Stimulated activated effector memory CD8-positive, alpha-beta T cell treated with anti-CD3 and anti-CD28 coated beads, Interleukin-12 subunit alpha, Interleukin-12 subunit beta, amount 100 ng/mL, for 72 hours (primary cell): Measurements from ENCODE around the gene PALMD.

Source experiments
- ATAC-seq: fragments of 150-1000 bp; cut with Tn5 transposase; 2 replicates; pipeline ENCODE4 v1.10.0; 2021
- DNase-seq, 2 donors: peaks; one replicate each; pipeline ENCODE4 v3.0.0; 2021 to 2022; ENCODE audit warnings: low spot score in 2 of 2
- H3K27ac Mint-ChIP-seq: one replicate; pipeline ENCODE4 v1.8.0; 2022; ENCODE audit warnings: mild to moderate bottlenecking, mixed read lengths
- H3K36me3 Mint-ChIP-seq: one replicate; pipeline ENCODE4 v1.8.0; 2022; ENCODE audit warnings: mild to moderate bottlenecking, mixed read lengths
- H3K4me1 Mint-ChIP-seq: one replicate; pipeline ENCODE4 v1.8.0; 2022; ENCODE audit warnings: mixed read lengths
- H3K4me3 Mint-ChIP-seq: one replicate; pipeline ENCODE4 v1.8.0; 2022; ENCODE audit warnings: mild to moderate bottlenecking, mixed read lengths
- H3K9me3 Mint-ChIP-seq: one replicate; pipeline ENCODE4 v1.8.0; 2022; ENCODE audit warnings: mixed read lengths

The PALMD gene

DNA sequence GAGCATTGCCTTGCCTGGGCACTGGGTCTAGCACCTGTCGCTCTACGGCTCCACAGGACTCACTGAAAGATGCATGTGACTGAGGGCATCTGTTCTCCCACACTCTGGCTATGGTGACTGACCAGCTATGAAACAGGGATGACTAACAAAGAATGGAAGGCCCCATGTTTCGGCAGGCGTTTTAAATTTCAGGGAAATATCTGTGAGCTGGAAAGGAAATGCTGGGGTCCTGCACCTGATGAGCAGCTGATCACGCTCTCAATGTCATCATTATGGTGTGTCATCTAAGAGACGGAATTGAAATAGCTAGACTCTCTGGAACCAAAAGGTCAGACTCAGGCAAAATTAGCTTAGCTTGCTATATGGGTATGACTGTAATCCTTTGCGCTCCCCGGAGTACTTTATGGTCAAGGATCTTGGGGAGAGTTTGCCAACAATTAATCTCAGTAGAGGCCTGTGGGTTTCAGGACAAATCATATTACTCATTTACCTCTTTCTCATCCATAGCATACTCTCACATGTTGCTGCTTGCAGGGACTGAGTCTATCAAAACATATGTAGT lies 24.5 kb upstream of the PALMD start:
- H3K4me1 Mint-ChIP-seq: no peaks in the 10 kb centered on the region
- no peaks in the 10 kb centered on the region for H3K36me3 Mint-ChIP-seq
- ATAC-seq (peak; percentile 35), DNase-seq (no peak)
- H3K4me3 Mint-ChIP-seq: no peak overlapping the region
- no peak overlapping the region for H3K27ac Mint-ChIP-seq
- H3K9me3 Mint-ChIP-seq: no peaks in the 10 kb centered on the region

DNA sequence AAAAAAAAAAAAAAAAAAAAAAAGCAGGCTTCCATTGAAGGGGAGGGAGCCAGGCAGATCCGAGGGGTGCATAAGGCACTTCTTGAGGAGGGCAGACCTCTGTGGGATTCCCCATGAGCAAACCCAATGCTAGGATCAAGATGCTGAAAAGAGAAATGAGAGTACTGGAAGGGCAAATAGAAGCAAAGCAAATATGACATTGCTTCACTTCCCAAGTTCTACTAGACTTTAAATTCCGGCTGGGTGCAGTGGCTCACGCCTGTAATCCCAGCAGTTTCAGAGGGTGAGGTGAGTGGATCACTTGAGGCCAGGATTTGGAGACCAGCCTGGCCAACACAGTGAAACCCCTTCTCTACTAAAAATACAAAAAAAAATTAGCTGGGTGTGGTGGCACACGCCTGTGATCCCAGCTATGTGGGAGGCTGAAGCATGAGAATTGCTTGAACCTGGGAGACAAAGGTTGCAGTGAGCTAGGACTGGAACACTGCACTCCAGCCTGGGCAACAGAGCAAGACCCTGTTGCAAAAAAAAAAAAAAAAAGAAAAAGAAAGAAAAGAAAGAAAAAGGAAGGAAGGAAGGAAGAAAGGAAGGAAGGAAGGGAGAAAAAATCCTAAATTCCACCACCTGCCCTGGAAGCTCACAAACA lies 23.1 kb upstream of the PALMD start:
- Mint-ChIP-seq H3K4me3 (no peak overlapping the region), H3K27ac (no peak overlapping the region), H3K4me1 (no peaks in the 10 kb centered on the region), H3K9me3 (no peaks in the 10 kb centered on the region), H3K36me3 (no peaks in the 10 kb centered on the region)
- no peak for DNase-seq
- ATAC-seq: no peak

DNA sequence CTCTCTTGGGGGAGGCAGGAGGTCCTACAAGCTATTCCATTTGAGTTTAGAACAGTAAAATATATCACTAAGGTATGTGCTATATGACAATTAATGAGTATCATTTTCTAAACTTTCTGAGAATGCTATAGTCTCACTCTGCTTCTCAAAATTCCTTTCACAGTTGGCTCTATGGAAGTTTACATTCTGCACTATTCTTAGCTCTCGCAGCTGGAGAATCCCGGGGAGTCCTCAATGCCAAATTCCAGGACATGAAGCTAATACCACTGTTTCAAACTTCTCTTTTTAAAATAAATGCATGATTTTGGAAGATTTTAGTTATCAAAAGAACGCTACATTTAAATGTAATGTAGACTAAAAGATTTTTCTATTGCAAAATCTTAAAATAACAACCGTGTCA lies 22.4 kb upstream of the PALMD start:
- Mint-ChIP-seq H3K36me3 (no peaks in the 10 kb centered on the region), H3K9me3 (no peaks in the 10 kb centered on the region), H3K27ac (no peak overlapping the region), H3K4me1 (no peaks in the 10 kb centered on the region), H3K4me3 (no peak overlapping the region)
- no peak for DNase-seq
- no peak for ATAC-seq

DNA sequence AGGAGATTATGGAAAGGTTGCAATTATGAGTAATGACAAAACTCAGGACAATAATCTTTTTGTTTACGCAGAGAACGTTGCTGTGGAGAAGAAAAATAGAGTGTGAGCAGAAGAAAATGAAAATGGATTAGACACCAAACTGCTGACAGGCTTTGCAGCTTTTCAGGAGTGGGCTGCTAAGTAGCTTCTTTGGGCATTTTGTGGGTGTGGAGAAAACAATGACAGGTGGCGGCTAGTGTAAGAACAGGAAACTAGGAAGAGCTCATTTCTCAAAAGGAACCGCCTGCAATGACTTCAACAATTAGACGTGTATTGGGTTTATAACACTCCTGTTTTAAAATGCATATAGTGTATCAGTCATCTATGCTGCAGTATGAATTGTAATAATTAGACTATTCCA lies 18.3 kb upstream of the PALMD start:
- no peaks in the 10 kb centered on the region for H3K9me3 Mint-ChIP-seq
- no peaks in the 10 kb centered on the region for H3K36me3 Mint-ChIP-seq
- no peak for DNase-seq

DNA sequence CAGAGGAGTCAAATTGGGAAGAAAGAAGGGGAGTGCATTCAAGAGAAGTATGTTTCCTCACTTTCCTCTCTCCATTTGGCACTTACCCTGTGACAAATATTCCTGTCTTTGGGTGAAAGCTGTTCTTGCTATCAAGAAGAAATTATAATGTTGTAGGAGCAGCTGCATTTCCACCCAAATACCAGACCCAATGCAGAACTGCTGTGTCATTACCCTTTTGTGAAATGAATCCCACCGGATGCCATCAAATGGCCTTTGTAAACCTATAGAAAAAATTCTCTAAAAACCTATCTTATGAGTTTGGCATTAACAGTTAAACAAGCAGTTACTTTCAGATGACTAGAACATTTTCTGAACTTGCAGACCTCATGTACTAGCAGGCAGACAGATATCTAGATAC lies 16.7 kb upstream of the PALMD start:
- no peak overlapping the region for H3K4me3 Mint-ChIP-seq
- no peaks in the 10 kb centered on the region for H3K36me3 Mint-ChIP-seq
- DNase-seq (no peak), ATAC-seq (no peak)
- H3K9me3 Mint-ChIP-seq: no peaks in the 10 kb centered on the region
- no peak overlapping the region for H3K27ac Mint-ChIP-seq
- no peaks in the 10 kb centered on the region for H3K4me1 Mint-ChIP-seq

More for the DNA sequence above, 18.3 kb upstream of the PALMD start:
- Mint-ChIP-seq H3K27ac (no peak overlapping the region), H3K4me1 (no peaks in the 10 kb centered on the region), H3K4me3 (no peak overlapping the region)
- ATAC-seq: no peak

DNA sequence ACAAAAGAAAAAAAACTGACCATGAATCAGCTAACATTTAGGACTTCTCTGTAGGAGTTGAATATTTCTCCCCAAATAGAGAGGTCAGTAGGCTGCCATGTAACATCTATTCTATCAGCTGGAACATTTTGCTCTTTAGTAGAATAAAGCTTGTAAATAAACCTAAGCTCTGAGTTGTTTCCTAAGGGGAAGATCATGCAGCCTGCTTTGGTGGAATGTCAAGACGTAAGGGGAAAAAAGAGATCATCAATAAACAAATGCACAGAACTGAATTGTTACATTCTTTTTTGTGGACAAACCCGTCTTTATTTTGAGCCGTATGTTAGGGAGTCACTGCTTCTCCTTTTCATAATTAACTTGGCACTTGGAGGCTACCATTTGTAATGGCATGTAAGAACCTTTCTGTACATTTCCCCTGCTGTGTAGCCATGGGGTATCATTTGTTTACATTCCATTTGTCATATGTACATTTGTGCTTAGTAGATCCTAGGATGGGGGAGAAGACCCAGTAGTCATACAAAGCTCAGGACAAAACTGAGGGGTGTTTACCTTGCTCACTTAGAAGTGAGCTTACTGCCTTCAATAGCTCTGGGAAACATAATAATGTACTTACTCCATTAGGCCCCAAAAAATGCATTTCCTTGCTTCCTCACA lies 10.8 kb upstream of the PALMD start:
- no peaks in the 10 kb centered on the region for H3K4me1 Mint-ChIP-seq
- no peak overlapping the region for H3K4me3 Mint-ChIP-seq
- ATAC-seq (no peak), DNase-seq (no peak)
- H3K9me3 Mint-ChIP-seq: no peaks in the 10 kb centered on the region
- no peak overlapping the region for H3K27ac Mint-ChIP-seq
- H3K36me3 Mint-ChIP-seq: no peaks in the 10 kb centered on the region

DNA sequence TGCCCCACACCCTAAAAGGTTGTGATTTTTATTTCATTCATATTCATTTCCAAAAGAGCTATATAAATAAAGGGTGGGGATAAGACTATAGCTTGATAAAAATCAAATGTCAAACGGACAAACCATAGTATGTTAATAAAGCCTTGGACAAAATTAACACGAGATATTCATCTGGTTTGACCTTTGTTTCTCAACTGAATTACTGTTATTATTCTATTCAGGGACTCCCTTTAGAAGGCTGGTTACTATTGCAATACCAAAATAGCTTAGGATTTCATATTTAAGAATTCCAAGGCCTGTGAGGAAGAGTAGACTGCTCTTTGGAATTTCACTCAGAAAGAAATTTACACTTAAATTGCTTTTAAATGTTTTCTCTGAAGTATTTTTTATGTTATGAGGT lies 10.2 kb upstream of the PALMD start:
- no peaks in the 10 kb centered on the region for H3K36me3 Mint-ChIP-seq
- no peak for DNase-seq
- no peak overlapping the region for H3K27ac Mint-ChIP-seq
- no peaks in the 10 kb centered on the region for H3K9me3 Mint-ChIP-seq
- H3K4me1 Mint-ChIP-seq: no peaks in the 10 kb centered on the region
- ATAC-seq: no peak
- no peak overlapping the region for H3K4me3 Mint-ChIP-seq

DNA sequence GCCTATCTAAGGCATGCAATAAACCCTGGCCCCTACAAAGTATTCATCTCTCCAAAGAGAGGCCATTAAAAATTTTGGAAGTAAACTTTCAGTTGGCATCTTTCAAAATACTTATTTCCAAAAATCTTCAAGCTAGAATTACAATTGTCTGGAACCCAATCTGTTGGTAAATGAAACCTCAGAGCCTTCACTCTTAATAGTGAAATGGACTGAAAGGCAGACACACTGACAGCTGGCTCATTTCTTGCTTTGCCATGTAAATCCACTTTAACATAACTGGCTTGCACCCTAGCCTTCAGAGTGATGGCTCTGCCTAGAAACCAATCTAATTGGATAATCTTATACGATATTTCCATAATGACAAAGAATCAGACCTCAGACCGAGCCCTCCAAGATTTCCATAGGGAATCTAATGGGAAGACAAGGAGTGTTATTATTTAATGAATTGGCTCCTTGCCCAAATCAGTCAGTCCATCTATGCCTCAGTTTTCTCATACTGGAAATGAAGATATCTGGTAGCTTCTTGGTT lies 9.2 kb upstream of the PALMD start:
- H3K4me1 Mint-ChIP-seq: no peaks in the 10 kb centered on the region
- no peak for ATAC-seq
- no peak overlapping the region for H3K27ac Mint-ChIP-seq
- no peak overlapping the region for H3K4me3 Mint-ChIP-seq
- no peaks in the 10 kb centered on the region for H3K36me3 Mint-ChIP-seq
- DNase-seq: no peak
- H3K9me3 Mint-ChIP-seq: no peaks in the 10 kb centered on the region

DNA sequence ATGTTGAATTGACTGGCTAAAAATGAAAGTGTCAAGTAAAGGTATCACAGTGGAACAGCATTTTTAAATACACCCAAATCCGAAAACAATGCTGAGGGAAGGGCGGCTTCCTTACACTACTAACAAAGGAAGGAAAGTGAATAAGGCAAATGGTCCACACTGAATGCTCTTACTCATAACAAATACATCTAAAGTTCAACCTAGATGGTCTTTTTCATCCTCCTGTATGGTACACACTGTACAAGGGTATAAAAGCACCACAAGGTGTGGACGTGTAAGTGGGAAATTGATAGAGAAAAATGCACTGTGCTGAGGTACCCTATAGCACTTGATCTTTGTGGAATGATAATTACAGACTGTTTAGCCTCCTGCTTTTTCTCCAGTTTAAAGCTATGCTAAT lies 7.1 kb upstream of the PALMD start:
- H3K27ac Mint-ChIP-seq: no peak overlapping the region
- no peaks in the 10 kb centered on the region for H3K36me3 Mint-ChIP-seq
- no peaks in the 10 kb centered on the region for H3K9me3 Mint-ChIP-seq
- no peak for ATAC-seq
- DNase-seq: no peak
- no peaks in the 10 kb centered on the region for H3K4me1 Mint-ChIP-seq
- no peak overlapping the region for H3K4me3 Mint-ChIP-seq

DNA sequence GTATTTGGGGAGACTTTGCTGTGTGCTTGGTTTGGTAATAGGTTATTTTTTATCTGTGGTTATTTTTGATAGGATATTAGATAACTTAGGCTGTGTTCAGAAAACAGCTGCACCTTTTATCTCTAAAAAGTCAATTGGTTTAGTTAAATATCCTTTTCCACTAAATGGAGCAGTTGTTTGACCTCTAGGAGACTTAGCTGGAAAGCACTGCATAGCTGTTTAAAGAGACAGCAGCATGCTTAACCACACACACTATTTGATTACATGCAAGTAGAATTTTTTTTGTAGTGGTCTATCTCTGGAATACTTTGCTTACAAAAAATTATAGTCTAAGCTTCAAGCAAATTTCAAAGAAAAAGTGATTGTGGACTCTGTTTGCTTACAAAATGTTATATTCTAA lies 6.5 kb upstream of the PALMD start:
- no peak for DNase-seq
- Mint-ChIP-seq H3K4me1 (no peaks in the 10 kb centered on the region), H3K36me3 (no peaks in the 10 kb centered on the region), H3K4me3 (no peak overlapping the region), H3K9me3 (no peaks in the 10 kb centered on the region), H3K27ac (no peak overlapping the region)
- no peak for ATAC-seq

DNA sequence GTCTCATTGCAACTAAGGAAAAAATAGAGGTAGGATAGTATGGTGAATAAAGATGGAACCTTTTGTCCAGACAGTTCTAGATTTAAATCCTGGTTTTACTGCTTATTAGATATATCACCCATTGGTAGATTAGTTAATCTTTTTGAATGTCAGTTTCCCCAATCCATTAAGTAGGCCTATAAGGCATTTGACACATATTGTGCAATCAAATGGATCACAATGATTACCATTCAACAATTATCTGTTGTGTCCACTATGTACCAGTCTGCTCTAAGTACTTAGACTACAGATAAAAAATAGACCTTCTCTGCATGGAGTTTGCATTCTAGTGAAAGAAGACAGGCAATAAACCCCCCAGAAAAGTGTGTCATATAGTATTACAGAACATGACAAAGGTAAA lies 6.0 kb upstream of the PALMD start:
- H3K36me3 Mint-ChIP-seq: no peaks in the 10 kb centered on the region
- DNase-seq (no peak), ATAC-seq (no peak)
- H3K4me3 Mint-ChIP-seq: no peak overlapping the region
- H3K4me1 Mint-ChIP-seq: no peaks in the 10 kb centered on the region
- no peak overlapping the region for H3K27ac Mint-ChIP-seq
- H3K9me3 Mint-ChIP-seq: no peaks in the 10 kb centered on the region

DNA sequence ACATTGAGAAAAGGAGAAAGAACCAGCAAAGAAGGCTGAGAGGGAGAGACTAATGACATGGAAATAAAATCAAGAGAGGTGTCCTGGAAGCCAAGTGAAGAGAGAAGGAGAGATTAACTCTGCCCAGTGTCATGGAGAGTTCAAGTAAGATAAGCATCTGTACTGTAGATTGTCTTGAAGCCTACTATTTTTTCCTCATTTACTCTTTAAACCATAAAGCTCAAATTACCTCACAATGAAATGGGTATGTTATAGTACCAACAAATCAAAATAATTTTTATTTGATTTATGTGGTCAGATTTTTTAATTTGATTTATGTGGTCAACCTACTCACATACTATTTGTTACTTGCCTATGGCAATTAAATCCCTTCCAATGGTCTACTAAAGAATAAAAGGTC lies 5.2 kb upstream of the PALMD start:
- ATAC-seq (no peak), DNase-seq (no peak)
- no peaks in the 10 kb centered on the region for H3K9me3 Mint-ChIP-seq
- H3K36me3 Mint-ChIP-seq: no peaks in the 10 kb centered on the region
- H3K4me1 Mint-ChIP-seq: no peaks in the 10 kb centered on the region
- no peak overlapping the region for H3K4me3 Mint-ChIP-seq
- no peak overlapping the region for H3K27ac Mint-ChIP-seq

DNA sequence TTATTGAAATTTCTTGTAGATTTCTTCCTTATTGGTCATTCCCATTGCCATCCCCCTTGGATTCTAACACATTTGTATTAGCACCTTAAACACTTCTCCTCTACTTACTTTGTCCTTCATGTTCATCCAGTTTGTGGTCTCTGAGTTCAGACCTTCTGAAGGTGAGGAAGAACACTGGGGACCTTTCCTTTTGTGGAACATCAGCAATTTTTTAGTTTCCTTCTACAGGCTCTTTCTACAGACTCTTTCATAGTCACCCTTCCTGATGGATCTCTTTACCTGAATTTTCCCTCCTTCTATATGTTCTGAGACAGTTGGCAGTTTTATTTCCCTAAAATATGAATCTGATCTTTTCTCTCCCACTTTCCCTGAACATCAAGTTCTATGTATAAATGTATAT lies 4.4 kb upstream of the PALMD start:
- no peak overlapping the region for H3K27ac Mint-ChIP-seq
- H3K9me3 Mint-ChIP-seq: no peaks in the 10 kb centered on the region
- no peak overlapping the region for H3K4me3 Mint-ChIP-seq
- ATAC-seq (no peak), DNase-seq (no peak)
- H3K4me1 Mint-ChIP-seq: no peaks in the 10 kb centered on the region
- no peaks in the 10 kb centered on the region for H3K36me3 Mint-ChIP-seq

DNA sequence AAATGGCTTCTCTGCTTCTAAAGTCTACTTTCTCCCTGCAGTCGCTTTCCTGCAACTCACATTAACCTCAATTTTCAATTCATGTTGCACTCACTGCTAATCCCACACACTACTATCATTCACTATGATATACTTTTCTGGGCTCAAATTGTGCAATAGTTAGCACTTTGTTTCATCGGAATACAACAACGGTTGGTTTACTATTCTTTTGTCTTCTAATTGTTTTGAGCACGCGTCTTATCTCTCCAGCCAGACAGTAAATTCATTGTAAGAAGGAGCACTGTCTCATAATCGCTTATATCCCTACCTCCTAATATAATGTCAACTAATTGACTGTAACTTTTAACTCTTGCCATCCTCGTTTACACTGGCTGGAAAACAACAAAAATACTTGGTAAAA lies 3.9 kb upstream of the PALMD start:
- ATAC-seq (no peak), DNase-seq (no peak)
- Mint-ChIP-seq H3K9me3 (no peaks in the 10 kb centered on the region), H3K36me3 (no peaks in the 10 kb centered on the region), H3K4me1 (no peaks in the 10 kb centered on the region), H3K4me3 (no peak overlapping the region), H3K27ac (no peak overlapping the region)

DNA sequence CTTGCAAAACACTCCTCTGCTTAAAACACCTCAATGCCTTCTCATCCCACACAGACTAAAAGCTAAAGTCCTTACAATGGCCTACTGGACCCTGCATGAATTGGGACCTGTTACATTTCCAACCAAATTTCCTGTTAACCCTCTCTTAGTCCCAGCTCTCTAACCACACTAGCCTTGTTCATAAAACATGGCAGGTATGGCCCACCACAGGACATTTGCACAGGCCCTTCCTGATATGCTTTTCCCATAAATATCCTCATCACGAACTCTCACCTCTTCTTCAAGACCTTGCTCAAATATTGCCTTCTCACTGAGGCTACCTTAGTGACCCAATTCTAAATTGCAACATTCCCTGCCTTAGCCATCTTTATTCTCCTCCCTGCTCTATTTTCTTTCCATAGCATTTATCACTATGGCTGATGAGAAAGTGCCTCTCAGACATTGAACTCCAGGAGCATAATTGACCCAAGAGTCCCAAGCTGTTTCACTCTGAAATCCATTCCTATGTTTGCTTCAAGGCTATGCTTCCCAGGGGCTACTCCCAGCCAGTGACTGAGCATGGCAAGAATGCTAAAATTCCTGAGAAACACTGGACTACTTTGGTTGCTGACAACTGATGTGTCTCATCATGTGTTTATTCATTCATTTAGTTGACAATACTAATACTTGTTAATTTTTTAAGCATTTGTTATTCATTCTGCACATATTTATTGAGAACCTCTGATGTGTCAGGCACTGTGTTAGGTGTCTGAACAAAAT lies 2.7 kb upstream of the PALMD start:
- DNase-seq (no peak), ATAC-seq (no peak)
- Mint-ChIP-seq H3K36me3 (no peaks in the 10 kb centered on the region), H3K27ac (no peak overlapping the region), H3K4me3 (no peak overlapping the region), H3K9me3 (no peaks in the 10 kb centered on the region), H3K4me1 (no peaks in the 10 kb centered on the region)
